Middle frontal gyrus (tissue), 1 donor: Measurements from ENCODE around the gene RBM4.

Experiments
- DNase-seq: peaks from one replicate; pipeline ENCODE4 v3.0.0-alpha.2; 2015; ENCODE audit warnings: low spot score; ENCODE audit errors: extremely low spot score

RBM4 gene

DNA sequence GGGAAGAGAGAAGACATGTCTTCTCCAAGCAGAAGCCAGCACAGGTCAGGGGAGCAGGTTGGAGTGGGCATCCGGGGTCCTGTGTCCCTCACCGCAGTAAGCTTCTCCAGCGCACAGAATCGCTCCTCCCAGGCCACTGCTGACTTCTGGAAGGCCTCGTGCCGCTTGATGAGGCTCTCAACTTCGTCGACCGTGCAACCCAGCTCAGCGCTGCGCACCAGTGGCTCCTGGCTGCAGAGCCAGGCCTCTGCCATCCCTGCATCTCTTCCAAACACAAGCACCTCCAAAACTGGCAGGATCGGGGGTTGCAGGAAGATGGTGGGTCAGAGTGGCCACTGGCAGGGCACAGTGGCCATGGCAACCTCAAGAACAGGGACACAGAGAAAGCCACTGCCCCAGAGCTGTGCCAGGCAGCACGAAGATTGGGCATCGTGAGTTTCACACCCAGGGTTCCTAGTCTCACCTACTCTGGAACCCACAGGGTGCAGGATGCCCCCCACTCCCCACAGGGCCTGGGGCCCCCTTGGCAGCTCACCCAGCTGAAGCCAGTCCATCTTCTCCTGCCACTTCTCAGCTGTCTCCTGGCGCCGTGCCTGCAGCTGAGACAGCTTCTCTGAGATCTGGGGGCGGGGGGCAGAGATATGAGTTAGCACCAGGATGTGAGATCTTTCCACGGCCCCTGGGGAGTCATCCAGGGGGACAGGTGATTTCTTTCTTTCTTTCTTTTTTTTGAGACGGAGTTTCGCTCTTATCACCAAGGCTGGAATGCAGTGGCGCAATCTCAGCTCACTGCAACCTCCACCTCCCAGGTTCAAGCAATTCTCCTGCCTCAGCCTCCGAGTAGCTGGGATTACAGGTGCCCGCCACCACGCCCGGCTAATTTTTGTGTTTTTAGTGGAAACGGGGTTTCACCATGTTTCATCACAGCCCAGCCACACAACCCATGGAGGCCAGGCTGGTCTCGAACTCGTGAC is 50.3 kb downstream of the RBM4 start:
- no peak for DNase-seq

GRCh38 chr11:66689661-66690590 is 51.4 kb downstream of the RBM4 start:
- no peak for DNase-seq

- DNase-seq: no peak
Observed at GRCh38 chr11:66691311-66691980, 52.9 kb downstream of the RBM4 start.

- DNase-seq: no peak
Observed at GRCh38 chr11:66692446-66692845, 53.9 kb downstream of the RBM4 start.

DNA sequence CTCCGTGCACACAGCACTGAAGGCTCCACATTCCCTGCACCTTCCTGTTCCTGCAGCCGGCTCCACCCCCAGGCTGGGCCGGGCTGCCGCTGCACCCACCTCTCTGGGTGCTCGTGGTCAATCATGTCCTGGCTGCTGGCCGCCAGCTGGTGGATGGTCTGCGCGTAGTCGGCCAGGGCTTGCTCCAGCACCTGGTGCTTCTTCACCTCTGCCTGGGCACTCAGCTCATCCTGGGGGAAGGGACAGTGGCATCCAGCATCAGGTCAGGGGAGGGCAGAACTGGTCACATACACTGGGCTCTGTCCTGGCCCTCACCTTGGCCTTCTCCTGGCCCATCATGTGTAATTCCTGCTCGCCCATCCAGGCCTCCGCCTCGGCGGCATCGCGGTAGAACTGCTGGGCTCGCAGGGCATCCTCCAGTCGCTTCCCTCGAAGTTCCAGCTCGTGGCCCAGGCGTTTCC is 54.4 kb downstream of the RBM4 start:
- no peak for DNase-seq

- DNase-seq: no peak
Observed at GRCh38 chr11:66693356-66694055, 55.0 kb downstream of the RBM4 start.

- no peak for DNase-seq
Observed at GRCh38 chr11:66694056-66694410, 55.5 kb downstream of the RBM4 start.

GRCh38 chr11:66694732-66695207 is 56.3 kb downstream of the RBM4 start:
- DNase-seq: peak; percentile 55
